ENCODE measurements around the gene CDH13.

Gene CDH13

DNA sequence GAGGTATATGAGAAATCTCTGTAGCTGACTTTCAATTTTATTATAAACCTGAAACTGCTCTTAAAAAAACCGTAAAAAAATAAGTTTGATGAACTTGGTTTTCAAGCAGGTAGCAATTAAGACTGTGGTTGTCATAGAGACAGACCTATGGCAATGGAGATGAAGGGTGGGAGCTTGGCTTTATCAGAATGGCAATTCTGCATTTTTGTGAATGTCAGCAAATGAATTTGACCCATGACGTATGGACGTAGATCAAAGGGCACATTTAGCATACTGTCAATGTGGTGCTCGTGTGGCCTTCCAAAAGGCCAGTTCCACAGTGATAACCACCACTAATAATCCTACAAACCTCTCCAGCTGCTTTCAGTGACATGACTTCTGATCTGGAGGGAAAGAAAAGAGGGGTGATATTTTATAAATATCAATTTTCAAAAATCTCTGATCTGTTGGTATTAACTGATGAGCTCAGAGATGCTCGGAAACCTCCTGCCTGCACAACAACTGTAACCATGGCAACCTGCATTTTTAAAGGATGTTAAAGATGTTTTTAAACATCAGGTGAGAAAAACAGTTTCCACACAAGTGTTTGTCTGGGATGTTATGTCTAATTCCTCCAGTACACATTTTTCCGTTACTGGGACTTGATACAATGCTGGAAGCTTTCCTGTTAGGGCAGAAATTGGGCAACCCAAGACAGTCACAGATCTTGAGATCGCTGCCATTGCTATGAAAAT is 533.7 kb downstream of the CDH13 start:
- DNase-seq (ENCODE audit: low spot score) (no peak), ATAC-seq (ENCODE audit: low read depth) (no peak)
- Histone ChIP-seq H3K27ac (ENCODE audit: poor library complexity, severe bottlenecking) (no peak overlapping the region), H3K36me3 (ENCODE audit: low read depth) (no peaks in the 10 kb centered on the region), H3K4me3 (ENCODE audit: severe bottlenecking) (no peak overlapping the region), H3K9me3 (ENCODE audit: severe bottlenecking) (no peaks in the 10 kb centered on the region), H3K4me1 (ENCODE audit: insufficient read depth, poor library complexity, severe bottlenecking) (no peaks in the 10 kb centered on the region), H3K27me3 (ENCODE audit: insufficient read depth, poor library complexity, severe bottlenecking) (no peaks in the 10 kb centered on the region)
- TF ChIP-seq, protein P1, sequence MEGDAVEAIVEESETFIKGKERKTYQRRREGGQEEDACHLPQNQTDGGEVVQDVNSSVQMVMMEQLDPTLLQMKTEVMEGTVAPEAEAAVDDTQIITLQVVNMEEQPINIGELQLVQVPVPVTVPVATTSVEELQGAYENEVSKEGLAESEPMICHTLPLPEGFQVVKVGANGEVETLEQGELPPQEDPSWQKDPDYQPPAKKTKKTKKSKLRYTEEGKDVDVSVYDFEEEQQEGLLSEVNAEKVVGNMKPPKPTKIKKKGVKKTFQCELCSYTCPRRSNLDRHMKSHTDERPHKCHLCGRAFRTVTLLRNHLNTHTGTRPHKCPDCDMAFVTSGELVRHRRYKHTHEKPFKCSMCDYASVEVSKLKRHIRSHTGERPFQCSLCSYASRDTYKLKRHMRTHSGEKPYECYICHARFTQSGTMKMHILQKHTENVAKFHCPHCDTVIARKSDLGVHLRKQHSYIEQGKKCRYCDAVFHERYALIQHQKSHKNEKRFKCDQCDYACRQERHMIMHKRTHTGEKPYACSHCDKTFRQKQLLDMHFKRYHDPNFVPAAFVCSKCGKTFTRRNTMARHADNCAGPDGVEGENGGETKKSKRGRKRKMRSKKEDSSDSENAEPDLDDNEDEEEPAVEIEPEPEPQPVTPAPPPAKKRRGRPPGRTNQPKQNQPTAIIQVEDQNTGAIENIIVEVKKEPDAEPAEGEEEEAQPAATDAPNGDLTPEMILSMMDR (IDR thresholded peaks at IDR 0.05; ENCODE audit: poor library complexity, severe bottlenecking), result no peak

DNA sequence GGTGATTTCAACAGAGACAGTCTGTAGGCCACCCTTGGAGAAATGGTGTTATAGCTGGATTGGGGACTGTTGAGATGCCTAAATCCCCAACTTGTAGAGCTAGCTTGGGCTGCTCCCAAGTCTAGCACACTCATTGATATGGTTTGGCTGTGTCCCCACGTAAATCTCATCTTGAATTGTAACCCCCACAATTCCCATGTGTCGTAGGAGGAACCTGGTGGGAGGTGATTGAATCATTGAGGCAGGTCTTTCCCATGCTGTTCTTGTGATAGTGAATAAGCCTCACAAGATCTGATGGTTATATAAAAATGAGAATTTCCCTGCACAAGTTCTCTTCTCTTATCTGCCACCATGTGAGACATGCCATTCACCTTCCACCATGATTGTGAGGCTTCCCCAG is 536.0 kb downstream of the CDH13 start:
- no peak overlapping the region for H3K4me3 ChIP-seq (ENCODE audit: severe bottlenecking)

DNA sequence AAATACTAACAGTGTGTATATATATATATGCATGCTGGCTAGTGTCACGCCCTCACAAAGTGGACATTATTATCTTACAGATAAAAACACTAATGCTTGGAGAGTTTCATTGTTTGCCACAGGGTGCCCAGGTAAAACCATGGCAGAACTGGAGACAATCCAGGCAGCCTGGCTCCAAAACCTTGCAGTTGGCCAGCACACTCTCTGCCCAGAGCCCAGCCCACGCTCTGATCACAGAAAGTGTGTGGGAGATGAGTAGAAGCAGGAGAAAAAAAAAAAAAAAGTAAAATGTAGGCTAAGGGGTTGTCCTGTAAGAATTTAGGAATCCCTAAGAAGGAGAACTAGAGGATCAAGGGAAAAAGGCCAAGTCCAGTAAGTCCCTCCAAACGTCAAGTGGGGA is 538.0 kb downstream of the CDH13 start:
- no peak for DNase-seq (ENCODE audit: low spot score)
- TF ChIP-seq, protein P1 (IDR thresholded peaks at IDR 0.05; ENCODE audit: poor library complexity, severe bottlenecking), result no peak
- Histone ChIP-seq H3K36me3 (ENCODE audit: low read depth) (no peaks in the 10 kb centered on the region), H3K27ac (ENCODE audit: poor library complexity, severe bottlenecking) (no peak overlapping the region), H3K4me1 (ENCODE audit: insufficient read depth, poor library complexity, severe bottlenecking) (no peaks in the 10 kb centered on the region), H3K4me3 (ENCODE audit: severe bottlenecking) (no peak overlapping the region), H3K9me3 (ENCODE audit: severe bottlenecking) (no peaks in the 10 kb centered on the region), H3K27me3 (ENCODE audit: insufficient read depth, poor library complexity, severe bottlenecking) (no peaks in the 10 kb centered on the region)
- ATAC-seq (ENCODE audit: low read depth), result no peak

More for the DNA sequence above, 536.0 kb downstream of the CDH13 start:
- H3K27me3 ChIP-seq (ENCODE audit: insufficient read depth, poor library complexity, severe bottlenecking), result no peaks in the 10 kb centered on the region
- no peaks in the 10 kb centered on the region for H3K9me3 ChIP-seq (ENCODE audit: severe bottlenecking)
- no peak for DNase-seq (ENCODE audit: low spot score)
- no peak for ATAC-seq (ENCODE audit: low read depth)
- TF ChIP-seq, protein P1 (IDR thresholded peaks at IDR 0.05; ENCODE audit: poor library complexity, severe bottlenecking), result no peak
- H3K27ac ChIP-seq (ENCODE audit: poor library complexity, severe bottlenecking), result no peak overlapping the region
- H3K4me1 ChIP-seq (ENCODE audit: insufficient read depth, poor library complexity, severe bottlenecking), result no peaks in the 10 kb centered on the region
- no peaks in the 10 kb centered on the region for H3K36me3 ChIP-seq (ENCODE audit: low read depth)

DNA sequence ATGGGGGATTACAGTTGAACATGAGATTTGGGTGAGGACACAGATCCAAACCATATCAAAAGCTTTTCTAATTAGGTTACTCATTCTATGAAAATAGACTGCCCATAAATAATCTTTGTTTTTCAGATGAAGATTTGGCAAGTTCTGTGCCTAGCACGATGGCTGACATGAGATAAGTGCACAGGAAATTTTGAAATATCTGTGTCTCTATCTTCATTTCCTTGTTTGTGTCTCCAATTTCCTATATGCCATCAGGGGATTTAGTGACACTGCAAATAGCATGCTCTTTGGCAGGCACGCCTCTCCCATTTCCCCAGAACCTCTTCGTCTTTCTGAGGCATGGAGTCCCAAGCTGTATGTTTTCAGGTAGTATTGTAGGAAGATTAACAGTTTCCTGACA is 544.6 kb downstream of the CDH13 start:
- no peaks in the 10 kb centered on the region for H3K27me3 ChIP-seq (ENCODE audit: insufficient read depth, poor library complexity, severe bottlenecking)
- no peak for ATAC-seq (ENCODE audit: low read depth)
- TF ChIP-seq, protein P1 (IDR thresholded peaks at IDR 0.05; ENCODE audit: poor library complexity, severe bottlenecking), result no peak
- no peak overlapping the region for H3K27ac ChIP-seq (ENCODE audit: poor library complexity, severe bottlenecking)
- no peaks in the 10 kb centered on the region for H3K4me1 ChIP-seq (ENCODE audit: insufficient read depth, poor library complexity, severe bottlenecking)
- H3K4me3 ChIP-seq (ENCODE audit: severe bottlenecking), result no peak overlapping the region
- no peaks in the 10 kb centered on the region for H3K36me3 ChIP-seq (ENCODE audit: low read depth)
- H3K9me3 ChIP-seq (ENCODE audit: severe bottlenecking), result no peaks in the 10 kb centered on the region
- no peak for DNase-seq (ENCODE audit: low spot score)

DNA sequence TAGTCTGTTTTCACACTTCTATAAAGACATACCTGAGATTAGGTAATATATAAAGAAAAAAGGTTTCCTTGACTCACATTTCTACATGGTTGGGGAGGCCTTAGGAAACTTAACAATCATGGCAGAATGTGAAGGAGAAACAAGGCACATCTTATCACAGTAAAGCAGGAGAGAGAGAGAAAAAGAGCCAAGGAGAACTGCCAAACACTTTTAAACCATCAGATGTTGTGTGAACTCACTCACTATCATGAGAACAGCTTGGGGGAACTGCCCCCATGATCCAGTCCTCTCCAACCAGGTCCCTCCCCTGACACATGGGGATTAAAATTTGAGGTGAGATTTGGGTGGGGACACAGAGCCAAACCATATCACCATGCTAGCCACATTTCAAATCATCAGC is 547.9 kb downstream of the CDH13 start:
- H3K27ac ChIP-seq (ENCODE audit: poor library complexity, severe bottlenecking), result no peak overlapping the region
- no peaks in the 10 kb centered on the region for H3K9me3 ChIP-seq (ENCODE audit: severe bottlenecking)
- ATAC-seq (ENCODE audit: low read depth) (no peak), DNase-seq (ENCODE audit: low spot score) (no peak)
- H3K4me1 ChIP-seq (ENCODE audit: insufficient read depth, poor library complexity, severe bottlenecking), result no peaks in the 10 kb centered on the region
- TF ChIP-seq, protein P1 (IDR thresholded peaks at IDR 0.05; ENCODE audit: poor library complexity, severe bottlenecking), result no peak
- no peaks in the 10 kb centered on the region for H3K27me3 ChIP-seq (ENCODE audit: insufficient read depth, poor library complexity, severe bottlenecking)
- no peak overlapping the region for H3K4me3 ChIP-seq (ENCODE audit: severe bottlenecking)
- H3K36me3 ChIP-seq (ENCODE audit: low read depth), result no peaks in the 10 kb centered on the region

All from RWPE2 (cell line).